ENCODE measurements around the gene FGF22. TPM values are rescaled to one million over a fixed set of nuclear protein-coding genes. Genes with fewer than 3 reads are reported as not detected.
A peak's percentile ranks its signal among the peaks of the same experiment; 100 is the strongest.
"Not testable (repeated sequence)": the region's sequence is repeated elsewhere in the genome, so short reads cannot be mapped to it uniquely, and the experiment has no call there.

Gene FGF22
- polyA plus RNA-seq, 2 donors = 0.53 to 0.86 TPM

DNA sequence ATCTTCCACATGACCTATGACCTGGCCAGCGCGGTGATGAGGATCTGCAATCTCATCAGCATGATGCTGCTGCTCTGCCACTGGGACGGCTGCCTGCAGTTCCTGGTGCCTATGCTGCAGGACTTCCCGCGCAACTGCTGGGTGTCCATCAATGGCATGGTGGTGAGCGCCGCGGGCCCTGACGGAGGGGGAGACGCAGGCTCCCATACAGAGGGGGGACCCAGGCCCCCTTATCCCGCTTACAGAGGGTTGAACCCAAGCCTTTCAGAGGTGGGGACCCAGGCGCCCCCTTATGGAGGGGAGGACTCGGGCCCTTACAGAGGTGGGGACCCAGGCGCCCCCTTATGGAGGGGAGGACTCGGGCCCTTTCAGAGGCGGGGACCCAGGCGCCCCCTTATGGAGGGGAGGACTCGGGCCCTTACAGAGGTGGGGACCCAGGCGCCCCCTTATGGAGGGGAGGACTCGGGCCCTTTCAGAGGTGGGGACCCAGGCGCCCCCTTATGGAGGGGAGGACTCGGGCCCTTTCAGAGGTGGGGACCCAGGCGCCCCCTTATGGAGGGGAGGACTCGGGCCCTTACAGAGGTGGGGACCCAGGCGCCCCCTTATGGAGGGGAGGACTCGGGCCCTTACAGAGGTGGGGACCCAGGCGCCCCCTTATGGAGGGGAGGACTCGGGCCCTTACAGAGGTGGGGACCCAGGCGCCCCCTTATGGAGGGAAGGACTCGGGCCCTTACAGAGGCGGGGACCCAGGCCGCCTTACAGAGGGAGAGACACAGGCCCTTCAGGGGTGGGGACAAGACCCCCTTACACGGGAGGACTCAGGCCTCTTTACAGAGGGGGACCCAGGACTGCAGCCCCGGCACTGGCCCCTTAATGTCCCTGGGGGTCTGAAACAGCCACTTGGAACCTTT lies 34.4 kb upstream of the FGF22 start:
- H3K9me3 ChIP-seq (ENCODE audit: control insufficient read depth in 2 of 2, insufficient read depth in 1 of 2, low read depth in 1 of 2, low read length in 1 of 2); H3K4me1 ChIP-seq (ENCODE audit: control insufficient read depth in 2 of 2, insufficient read depth in 2 of 2, low read length in 1 of 2); H3K27me3 ChIP-seq (ENCODE audit: control insufficient read depth in 1 of 2, insufficient read depth in 2 of 2, low read length in 2 of 2); H3K36me3 ChIP-seq (ENCODE audit: control insufficient read depth in 2 of 2, insufficient read depth in 2 of 2, low read length in 1 of 2); H3K27ac ChIP-seq (ENCODE audit: low read depth in 2 of 2, low read length in 1 of 2); H3K4me3 ChIP-seq (ENCODE audit: low read depth in 1 of 2, low read length in 2 of 2): not testable (repeated sequence)
- WGBS, 2 donors = 69 to 85% methylated on average over 16 to 34 of the region's 34 CpGs

DNA sequence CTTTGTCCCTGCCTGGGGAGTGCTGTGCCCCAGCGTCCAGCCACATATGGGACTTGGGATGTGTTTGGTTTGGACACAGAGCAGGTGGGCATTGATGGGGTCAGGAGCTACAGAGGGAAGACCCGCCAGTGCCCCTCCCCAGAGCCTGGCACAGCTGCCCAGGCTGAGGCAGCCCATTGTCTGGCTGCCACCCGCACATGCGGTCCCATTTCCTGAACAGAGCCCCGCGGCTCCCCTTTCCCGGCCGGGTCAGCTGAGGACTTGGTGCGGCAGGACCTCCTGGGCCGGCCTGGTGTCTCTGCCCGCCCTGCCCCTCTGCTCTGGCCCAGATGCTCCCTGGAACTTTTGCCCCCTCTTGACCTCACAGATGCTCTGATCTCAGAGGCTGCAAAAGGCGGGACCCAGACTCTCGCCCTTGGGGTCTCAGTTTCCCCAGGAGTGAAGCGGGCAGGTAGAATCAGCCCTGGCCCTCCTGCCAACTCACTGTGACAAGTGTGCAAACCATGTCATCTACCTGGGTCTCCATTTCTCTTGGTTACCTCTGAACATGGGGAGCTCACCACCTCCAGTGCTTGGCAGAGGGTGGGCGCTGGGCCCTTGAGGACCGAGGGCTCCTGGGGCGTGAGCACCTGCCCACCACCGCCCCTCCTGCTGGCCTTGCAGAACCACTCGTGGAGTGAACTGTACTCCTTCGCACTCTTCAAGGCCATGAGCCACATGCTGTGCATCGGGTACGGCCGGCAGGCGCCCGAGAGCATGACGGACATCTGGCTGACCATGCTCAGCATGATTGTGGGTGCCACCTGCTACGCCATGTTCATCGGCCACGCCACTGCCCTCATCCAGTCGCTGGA lies 32.2 kb upstream of the FGF22 start:
- Histone ChIP-seq H3K36me3 (ENCODE audit: control insufficient read depth in 2 of 2, insufficient read depth in 2 of 2, low read length in 1 of 2) (no peaks in the 10 kb centered on the region), H3K27ac (ENCODE audit: low read depth in 2 of 2, low read length in 1 of 2) (no peak overlapping the region), H3K4me1 (ENCODE audit: control insufficient read depth in 2 of 2, insufficient read depth in 2 of 2, low read length in 1 of 2) (no peaks in the 10 kb centered on the region), H3K27me3 (ENCODE audit: control insufficient read depth in 1 of 2, insufficient read depth in 2 of 2, low read length in 2 of 2) (peaks cover 0 to 4% of the 10 kb centered on the region in 2 donors), H3K4me3 (ENCODE audit: low read depth in 1 of 2, low read length in 2 of 2) (no peak overlapping the region), H3K9me3 (ENCODE audit: control insufficient read depth in 2 of 2, insufficient read depth in 1 of 2, low read depth in 1 of 2, low read length in 1 of 2) (peaks cover 0 to 3% of the 10 kb centered on the region in 2 donors)
- WGBS, 2 donors = 85 to 88% methylated on average over 26 to 30 of the region's 30 CpGs

GRCh38 chr19:608155-609003 lies 31.3 kb upstream of the FGF22 start:
- Histone ChIP-seq H3K36me3 (ENCODE audit: control insufficient read depth in 2 of 2, insufficient read depth in 2 of 2, low read length in 1 of 2) (no peaks in the 10 kb centered on the region), H3K9me3 (ENCODE audit: control insufficient read depth in 2 of 2, insufficient read depth in 1 of 2, low read depth in 1 of 2, low read length in 1 of 2) (peaks cover 0 to 3% of the 10 kb centered on the region in 2 donors), H3K27me3 (ENCODE audit: control insufficient read depth in 1 of 2, insufficient read depth in 2 of 2, low read length in 2 of 2) (peaks cover 0 to 4% of the 10 kb centered on the region in 2 donors), H3K27ac (ENCODE audit: low read depth in 2 of 2, low read length in 1 of 2) (no peak overlapping the region), H3K4me3 (ENCODE audit: low read depth in 1 of 2, low read length in 2 of 2) (no peak overlapping the region), H3K4me1 (ENCODE audit: control insufficient read depth in 2 of 2, insufficient read depth in 2 of 2, low read length in 1 of 2) (no peaks in the 10 kb centered on the region)
- WGBS, 2 donors = 78 to 82% methylated on average over 27 to 30 of the region's 30 CpGs

DNA sequence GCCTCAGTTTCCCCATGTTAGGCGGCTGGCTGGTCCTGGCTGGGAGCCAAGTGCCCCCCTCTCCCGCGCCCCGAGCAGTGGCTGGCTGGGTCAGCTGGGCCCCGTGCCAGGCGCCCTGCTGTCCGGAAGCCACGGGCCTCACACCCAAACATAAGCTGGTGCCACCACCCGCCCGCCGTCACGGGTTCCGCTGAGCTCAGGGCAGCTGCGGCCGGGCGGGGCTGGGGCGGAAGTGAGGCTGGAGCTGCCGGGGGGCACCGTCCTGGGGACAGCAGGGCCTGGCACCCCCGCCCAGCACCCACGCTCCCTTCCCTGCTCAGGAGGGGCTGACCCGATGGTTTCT lies 30.7 kb upstream of the FGF22 start:
- peaks cover 0 to 3% of the 10 kb centered on the region in 2 donors for H3K9me3 ChIP-seq (ENCODE audit: control insufficient read depth in 2 of 2, insufficient read depth in 1 of 2, low read depth in 1 of 2, low read length in 1 of 2)
- no peaks in the 10 kb centered on the region for H3K4me1 ChIP-seq (ENCODE audit: control insufficient read depth in 2 of 2, insufficient read depth in 2 of 2, low read length in 1 of 2)
- no peak overlapping the region for H3K4me3 ChIP-seq (ENCODE audit: low read depth in 1 of 2, low read length in 2 of 2)
- H3K27me3 ChIP-seq (ENCODE audit: control insufficient read depth in 1 of 2, insufficient read depth in 2 of 2, low read length in 2 of 2) = peaks cover 0 to 4% of the 10 kb centered on the region in 2 donors
- no peak overlapping the region for H3K27ac ChIP-seq (ENCODE audit: low read depth in 2 of 2, low read length in 1 of 2)
- H3K36me3 ChIP-seq (ENCODE audit: control insufficient read depth in 2 of 2, insufficient read depth in 2 of 2, low read length in 1 of 2) = no peaks in the 10 kb centered on the region
- WGBS, 2 donors = 43 to 52% methylated on average over 21 to 22 of the region's 22 CpGs

DNA sequence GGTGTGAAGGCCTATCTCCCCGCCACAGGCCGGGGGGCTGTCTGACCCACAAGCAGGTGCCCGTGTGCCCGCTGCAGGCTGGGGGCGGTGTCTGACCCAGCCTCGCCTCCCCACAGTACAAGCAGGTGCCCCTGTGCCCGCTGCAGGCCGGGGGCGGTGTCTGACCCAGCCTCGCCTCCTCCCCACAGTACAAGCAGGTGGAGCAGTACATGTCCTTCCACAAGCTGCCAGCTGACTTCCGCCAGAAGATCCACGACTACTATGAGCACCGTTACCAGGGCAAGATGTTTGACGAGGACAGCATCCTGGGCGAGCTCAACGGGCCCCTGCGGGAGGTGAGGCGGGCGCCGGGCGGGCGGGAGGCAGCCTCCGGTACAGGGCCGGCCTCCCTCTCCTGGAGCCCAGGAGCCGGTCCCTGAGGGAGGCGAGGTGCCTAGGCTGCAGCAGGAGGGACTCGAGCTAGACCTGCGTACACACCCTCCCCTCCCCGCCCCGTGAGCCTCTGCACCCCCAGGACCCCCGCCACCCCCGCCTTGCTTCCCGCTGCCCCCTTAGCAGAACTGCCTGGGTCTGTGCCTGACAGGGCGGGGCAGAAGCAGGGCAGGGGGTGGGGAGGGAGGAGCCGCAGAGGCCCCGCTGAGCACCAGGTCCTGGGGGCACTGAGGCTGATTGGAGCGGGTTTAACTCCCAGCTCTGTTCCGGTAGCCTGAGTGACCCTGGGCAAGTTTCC lies 29.4 kb upstream of the FGF22 start:
- WGBS, 2 donors = 39 to 49% methylated on average over 32 to 38 of the region's 38 CpGs
- Histone ChIP-seq H3K27me3 (ENCODE audit: control insufficient read depth in 1 of 2, insufficient read depth in 2 of 2, low read length in 2 of 2) (peaks cover 0 to 4% of the 10 kb centered on the region in 2 donors), H3K27ac (ENCODE audit: low read depth in 2 of 2, low read length in 1 of 2) (peak overlapping the region; percentile 13 to 34), H3K9me3 (ENCODE audit: control insufficient read depth in 2 of 2, insufficient read depth in 1 of 2, low read depth in 1 of 2, low read length in 1 of 2) (no peaks in the 10 kb centered on the region), H3K4me1 (ENCODE audit: control insufficient read depth in 2 of 2, insufficient read depth in 2 of 2, low read length in 1 of 2) (no peaks in the 10 kb centered on the region), H3K36me3 (ENCODE audit: control insufficient read depth in 2 of 2, insufficient read depth in 2 of 2, low read length in 1 of 2) (no peaks in the 10 kb centered on the region), H3K4me3 (ENCODE audit: low read depth in 1 of 2, low read length in 2 of 2) (peak overlapping the region in 1 of 2 donors; percentile 33)

GRCh38 chr19:610801-611480 lies 28.7 kb upstream of the FGF22 start:
- WGBS, 2 donors = 29 to 31% methylated on average over 36 of the region's 36 CpGs
- H3K27me3 ChIP-seq (ENCODE audit: control insufficient read depth in 1 of 2, insufficient read depth in 2 of 2, low read length in 2 of 2) = peaks cover 0 to 4% of the 10 kb centered on the region in 2 donors
- peak overlapping the region; percentile 11 to 34 for H3K27ac ChIP-seq (ENCODE audit: low read depth in 2 of 2, low read length in 1 of 2)

DNA sequence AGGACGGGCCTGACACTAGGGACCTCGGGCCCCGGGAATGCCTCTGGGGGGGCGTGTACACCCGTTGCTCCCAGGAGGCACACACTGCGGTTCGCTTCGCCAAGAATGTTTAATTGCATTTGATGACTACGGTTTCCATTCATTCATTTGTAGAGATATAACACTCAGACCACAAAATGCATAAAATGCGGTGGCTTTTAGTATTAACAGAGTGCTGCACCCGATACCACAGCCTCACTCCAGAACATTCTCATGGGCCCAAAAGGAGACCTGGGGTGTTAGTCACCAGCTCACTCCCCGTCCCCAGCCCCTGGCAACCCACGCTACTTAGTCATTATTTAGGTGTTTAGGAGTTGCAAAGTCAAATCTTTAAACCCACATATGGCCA lies 28.2 kb upstream of the FGF22 start:
- Histone ChIP-seq H3K9me3 (ENCODE audit: control insufficient read depth in 2 of 2, insufficient read depth in 1 of 2, low read depth in 1 of 2, low read length in 1 of 2) (peaks cover 0 to 2% of the 10 kb centered on the region in 2 donors), H3K4me1 (ENCODE audit: control insufficient read depth in 2 of 2, insufficient read depth in 2 of 2, low read length in 1 of 2) (peaks cover 0 to 3% of the 10 kb centered on the region in 2 donors), H3K27me3 (ENCODE audit: control insufficient read depth in 1 of 2, insufficient read depth in 2 of 2, low read length in 2 of 2) (peaks cover 0 to 4% of the 10 kb centered on the region in 2 donors), H3K4me3 (ENCODE audit: low read depth in 1 of 2, low read length in 2 of 2) (peak overlapping the region in 1 of 2 donors; percentile 24), H3K36me3 (ENCODE audit: control insufficient read depth in 2 of 2, insufficient read depth in 2 of 2, low read length in 1 of 2) (no peaks in the 10 kb centered on the region), H3K27ac (ENCODE audit: low read depth in 2 of 2, low read length in 1 of 2) (no peak overlapping the region)
- WGBS, 2 donors = 32 to 36% methylated on average over 13 of the region's 13 CpGs

More at GRCh38 chr19:610801-611480, 28.7 kb upstream of the FGF22 start:
- Histone ChIP-seq H3K4me1 (ENCODE audit: control insufficient read depth in 2 of 2, insufficient read depth in 2 of 2, low read length in 1 of 2) (no peaks in the 10 kb centered on the region), H3K9me3 (ENCODE audit: control insufficient read depth in 2 of 2, insufficient read depth in 1 of 2, low read depth in 1 of 2, low read length in 1 of 2) (peaks cover 0 to 2% of the 10 kb centered on the region in 2 donors), H3K4me3 (ENCODE audit: low read depth in 1 of 2, low read length in 2 of 2) (peak overlapping the region in 1 of 2 donors; percentile 33), H3K36me3 (ENCODE audit: control insufficient read depth in 2 of 2, insufficient read depth in 2 of 2, low read length in 1 of 2) (no peaks in the 10 kb centered on the region)

DNA sequence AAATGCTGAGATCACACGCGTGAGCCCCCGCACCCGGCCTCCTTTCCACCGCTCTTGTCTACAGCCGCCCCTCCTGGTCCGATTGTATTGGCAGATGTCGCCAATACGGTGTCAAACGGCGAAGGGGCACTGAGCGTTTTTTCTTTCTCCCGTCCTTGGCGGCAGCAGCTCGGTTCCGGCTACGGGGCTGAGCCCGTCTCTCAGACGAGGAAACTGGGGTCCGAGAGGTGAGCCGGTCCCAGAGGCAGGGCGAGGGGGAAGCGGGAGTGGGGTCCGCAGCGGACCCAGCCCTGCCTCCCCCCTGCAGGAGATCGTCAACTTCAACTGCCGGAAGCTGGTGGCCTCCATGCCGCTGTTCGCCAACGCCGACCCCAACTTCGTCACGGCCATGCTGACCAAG lies 26.7 kb upstream of the FGF22 start:
- peaks cover 0 to 1% of the 10 kb centered on the region in 2 donors for H3K36me3 ChIP-seq (ENCODE audit: control insufficient read depth in 2 of 2, insufficient read depth in 2 of 2, low read length in 1 of 2)
- peaks cover 0 to 2% of the 10 kb centered on the region in 2 donors for H3K9me3 ChIP-seq (ENCODE audit: control insufficient read depth in 2 of 2, insufficient read depth in 1 of 2, low read depth in 1 of 2, low read length in 1 of 2)
- WGBS, 2 donors = 78 to 86% methylated on average over 33 of the region's 33 CpGs
- H3K27ac ChIP-seq (ENCODE audit: low read depth in 2 of 2, low read length in 1 of 2) = no peak overlapping the region
- peaks cover 0 to 3% of the 10 kb centered on the region in 2 donors for H3K4me1 ChIP-seq (ENCODE audit: control insufficient read depth in 2 of 2, insufficient read depth in 2 of 2, low read length in 1 of 2)
- H3K27me3 ChIP-seq (ENCODE audit: control insufficient read depth in 1 of 2, insufficient read depth in 2 of 2, low read length in 2 of 2) = peaks cover 0 to 4% of the 10 kb centered on the region in 2 donors
- no peak overlapping the region for H3K4me3 ChIP-seq (ENCODE audit: low read depth in 1 of 2, low read length in 2 of 2)

Measured in esophagus (tissue), 2 donors.